NB4 (cell line): ENCODE data around the gene ESM1.

ENCODE experiments used
- CTCF ChIP-seq: IDR thresholded peaks from one replicate; pipeline ENCODE4 v1.5.1; 2012; ENCODE audit warnings: low read depth, low read length
- POLR2A ChIP-seq: IDR thresholded peaks from 2 replicates; pipeline ENCODE4 v1.6.1; 2011; ENCODE audit warnings: mild to moderate bottlenecking; ENCODE audit not compliant: insufficient read length; ENCODE audit errors: extremely low read depth

DNA sequence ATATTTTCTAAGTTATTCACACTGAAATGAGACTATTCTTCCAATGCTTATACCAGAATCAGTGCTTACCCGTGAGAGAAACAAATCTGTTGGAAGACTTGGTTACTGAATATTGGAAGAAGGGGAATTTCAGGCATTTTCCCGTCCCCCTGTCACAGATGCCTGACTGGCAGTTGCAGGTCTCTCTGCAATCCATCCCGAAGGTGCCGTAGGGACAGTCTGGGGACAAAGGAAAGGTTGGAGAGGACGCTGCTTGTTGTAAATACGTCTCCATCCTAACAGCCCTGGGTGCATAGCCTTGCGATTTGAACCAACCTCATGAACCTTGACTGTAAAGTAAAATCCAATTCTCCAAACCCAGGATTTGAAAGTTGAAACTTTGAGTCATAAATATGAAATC is 3.5 kb downstream of the ESM1 start:
- TF ChIP-seq POLR2A (no peak), CTCF (no peak)
